ENCODE data around the gene ELF4. TPM values are rescaled to one million over a fixed set of nuclear protein-coding genes. Genes with fewer than 3 reads are reported as not detected.

The ELF4 gene
- total RNA-seq, 4 donors from 2014 or later = 17.3 to 26.3 (median 21.6) TPM

DNA sequence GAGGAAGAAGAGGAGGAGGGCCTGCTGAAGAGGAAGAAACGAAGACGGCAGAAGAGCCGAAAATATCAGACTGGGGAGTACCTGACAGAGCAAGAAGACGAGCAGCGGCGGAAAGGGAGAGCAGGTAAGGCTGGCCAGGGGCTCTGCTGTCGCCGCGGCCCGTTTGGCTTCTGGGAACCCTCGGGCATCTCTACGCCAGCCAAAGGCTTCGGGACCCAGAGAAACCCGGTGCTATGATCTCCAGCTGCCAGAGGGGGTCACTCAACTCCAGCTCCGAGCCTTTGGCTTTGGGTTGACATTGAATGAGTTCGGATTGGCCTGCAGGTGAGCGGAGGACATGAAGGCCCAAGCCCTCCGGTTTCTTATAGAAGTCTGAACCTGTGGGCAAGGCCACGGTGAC is 85.0 kb downstream of the ELF4 start:
- DNase-seq (ENCODE audit: low spot score in 2 of 2) = no peak
- Histone ChIP-seq H3K4me3 (no peak overlapping the region), H3K27me3 (no peaks in the 10 kb centered on the region), H3K4me1 (peaks cover 8% of the 10 kb centered on the region), H3K36me3 (peaks cover 42% of the 10 kb centered on the region), H3K27ac (no peak overlapping the region), H3K9me3 (no peaks in the 10 kb centered on the region)
- TF ChIP-seq EP300 (IDR thresholded peaks at IDR 0.05) (no peak), POLR2A (IDR thresholded peaks at IDR 0.05) (no peak), POLR2AphosphoS5 (IDR thresholded peaks at IDR 0.05) (no peak)
- TF ChIP-seq, protein P1, sequence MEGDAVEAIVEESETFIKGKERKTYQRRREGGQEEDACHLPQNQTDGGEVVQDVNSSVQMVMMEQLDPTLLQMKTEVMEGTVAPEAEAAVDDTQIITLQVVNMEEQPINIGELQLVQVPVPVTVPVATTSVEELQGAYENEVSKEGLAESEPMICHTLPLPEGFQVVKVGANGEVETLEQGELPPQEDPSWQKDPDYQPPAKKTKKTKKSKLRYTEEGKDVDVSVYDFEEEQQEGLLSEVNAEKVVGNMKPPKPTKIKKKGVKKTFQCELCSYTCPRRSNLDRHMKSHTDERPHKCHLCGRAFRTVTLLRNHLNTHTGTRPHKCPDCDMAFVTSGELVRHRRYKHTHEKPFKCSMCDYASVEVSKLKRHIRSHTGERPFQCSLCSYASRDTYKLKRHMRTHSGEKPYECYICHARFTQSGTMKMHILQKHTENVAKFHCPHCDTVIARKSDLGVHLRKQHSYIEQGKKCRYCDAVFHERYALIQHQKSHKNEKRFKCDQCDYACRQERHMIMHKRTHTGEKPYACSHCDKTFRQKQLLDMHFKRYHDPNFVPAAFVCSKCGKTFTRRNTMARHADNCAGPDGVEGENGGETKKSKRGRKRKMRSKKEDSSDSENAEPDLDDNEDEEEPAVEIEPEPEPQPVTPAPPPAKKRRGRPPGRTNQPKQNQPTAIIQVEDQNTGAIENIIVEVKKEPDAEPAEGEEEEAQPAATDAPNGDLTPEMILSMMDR (IDR thresholded peaks at IDR 0.05) = no peak
- WGBS = 84% methylated on average over 15 of the region's 19 CpGs

DNA sequence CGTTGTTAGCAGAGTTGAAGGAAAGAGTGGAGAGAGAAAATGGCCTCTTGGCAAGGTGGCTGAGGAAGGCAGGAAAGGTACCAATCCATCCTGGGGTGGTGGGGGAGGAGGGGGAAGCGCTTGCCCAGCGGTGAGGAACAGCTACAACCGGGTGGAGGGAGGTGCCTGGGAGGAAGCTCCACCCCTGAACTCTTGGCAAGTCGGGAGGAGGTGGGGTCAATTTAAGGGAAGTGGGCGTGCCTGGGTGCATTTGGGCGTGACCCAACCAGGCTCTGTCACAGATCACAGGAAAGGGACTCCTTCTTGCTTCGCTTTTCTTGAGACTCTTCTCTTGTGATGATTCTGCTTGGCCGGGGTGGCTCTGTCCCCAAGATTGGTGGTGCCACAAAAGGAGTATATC is 86.2 kb downstream of the ELF4 start:
- H3K9me3 ChIP-seq = no peaks in the 10 kb centered on the region
- no peak overlapping the region for H3K4me3 ChIP-seq
- peaks cover 8% of the 10 kb centered on the region for H3K4me1 ChIP-seq
- TF ChIP-seq POLR2A (IDR thresholded peaks at IDR 0.05) = no peak
- no peak for TF ChIP-seq POLR2AphosphoS5 (IDR thresholded peaks at IDR 0.05)
- no peak for TF ChIP-seq EP300 (IDR thresholded peaks at IDR 0.05)
- TF ChIP-seq, protein P1 (IDR thresholded peaks at IDR 0.05) = no peak
- H3K27ac ChIP-seq = no peak overlapping the region
- no peaks in the 10 kb centered on the region for H3K27me3 ChIP-seq
- 30% methylated on average over 9 of the region's 9 CpGs for WGBS
- H3K36me3 ChIP-seq = peaks cover 35% of the 10 kb centered on the region
- peak; percentile 84 to 86 for DNase-seq (ENCODE audit: low spot score in 2 of 2)

DNA sequence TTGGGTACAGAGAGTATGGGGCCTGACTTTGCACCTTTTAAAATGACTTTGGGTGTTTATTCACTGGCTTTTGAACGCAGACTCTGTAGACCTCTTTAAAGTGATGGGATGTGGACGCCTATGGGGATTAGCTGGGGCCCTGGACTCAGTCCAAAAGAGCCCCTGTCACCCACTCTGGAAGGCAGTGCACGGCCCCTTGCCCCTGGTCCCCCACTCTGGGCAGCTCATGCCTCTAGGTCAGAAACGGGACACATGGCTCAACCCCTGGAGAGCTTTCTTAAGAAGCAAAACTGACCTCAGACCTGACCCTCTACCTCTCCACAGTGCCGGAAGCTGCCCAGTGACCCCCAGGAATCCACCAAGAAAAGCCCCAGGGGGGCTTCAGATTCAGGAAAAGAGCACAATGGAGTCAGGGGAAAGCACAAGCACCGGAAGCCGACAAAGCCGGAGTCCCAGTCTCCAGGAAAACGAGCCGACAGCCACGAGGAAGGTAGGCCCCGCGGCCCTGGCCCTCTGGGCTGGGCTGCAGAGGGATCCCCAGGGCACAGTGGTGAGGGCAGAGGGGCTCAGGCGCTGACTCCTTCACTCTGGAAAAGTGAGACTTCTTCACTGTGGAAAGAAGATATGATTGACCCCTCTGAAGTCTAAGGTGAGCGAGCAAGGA is 89.5 kb downstream of the ELF4 start:
- H3K4me1 ChIP-seq = peaks cover 8% of the 10 kb centered on the region
- DNase-seq (ENCODE audit: low spot score in 2 of 2) = no peak
- H3K36me3 ChIP-seq = peaks cover 37% of the 10 kb centered on the region
- 81% methylated on average over 15 of the region's 15 CpGs for WGBS
- no peaks in the 10 kb centered on the region for H3K9me3 ChIP-seq
- no peaks in the 10 kb centered on the region for H3K27me3 ChIP-seq
- H3K4me3 ChIP-seq = no peak overlapping the region
- TF ChIP-seq POLR2AphosphoS5 (IDR thresholded peaks at IDR 0.05) = no peak
- TF ChIP-seq EP300 (IDR thresholded peaks at IDR 0.05) = no peak
- no peak for TF ChIP-seq POLR2A (IDR thresholded peaks at IDR 0.05)
- TF ChIP-seq, protein P1 (IDR thresholded peaks at IDR 0.05) = no peak
- no peak overlapping the region for H3K27ac ChIP-seq

DNA sequence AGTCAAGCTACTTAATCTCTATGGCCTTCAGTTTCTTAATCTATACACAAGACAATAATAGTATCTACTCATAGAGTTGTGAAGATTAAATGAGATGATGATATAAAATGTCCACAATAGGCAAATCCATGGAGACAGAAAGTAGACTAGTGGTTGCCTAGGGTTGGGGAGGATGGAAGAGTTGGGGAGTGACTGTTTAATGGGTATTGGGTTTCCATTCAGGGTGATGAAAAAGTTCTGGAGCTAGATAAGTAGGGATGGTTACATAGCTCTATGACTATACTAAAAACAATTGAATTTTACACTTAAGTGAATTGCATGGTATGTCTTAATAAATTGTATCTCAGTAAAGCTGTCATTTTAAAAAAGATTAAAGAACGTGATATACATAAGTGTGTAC is 92.2 kb downstream of the ELF4 start:
- TF ChIP-seq POLR2A (IDR thresholded peaks at IDR 0.05) = no peak
- no peak for TF ChIP-seq POLR2AphosphoS5 (IDR thresholded peaks at IDR 0.05)
- TF ChIP-seq EP300 (IDR thresholded peaks at IDR 0.05) = no peak
- WGBS = 71% methylated on average over 1 of the region's 1 CpG
- Histone ChIP-seq H3K9me3 (no peaks in the 10 kb centered on the region), H3K4me3 (no peak overlapping the region), H3K36me3 (peaks cover 48% of the 10 kb centered on the region), H3K27ac (no peak overlapping the region), H3K27me3 (no peaks in the 10 kb centered on the region), H3K4me1 (no peaks in the 10 kb centered on the region)
- no peak for DNase-seq (ENCODE audit: low spot score in 2 of 2)

DNA sequence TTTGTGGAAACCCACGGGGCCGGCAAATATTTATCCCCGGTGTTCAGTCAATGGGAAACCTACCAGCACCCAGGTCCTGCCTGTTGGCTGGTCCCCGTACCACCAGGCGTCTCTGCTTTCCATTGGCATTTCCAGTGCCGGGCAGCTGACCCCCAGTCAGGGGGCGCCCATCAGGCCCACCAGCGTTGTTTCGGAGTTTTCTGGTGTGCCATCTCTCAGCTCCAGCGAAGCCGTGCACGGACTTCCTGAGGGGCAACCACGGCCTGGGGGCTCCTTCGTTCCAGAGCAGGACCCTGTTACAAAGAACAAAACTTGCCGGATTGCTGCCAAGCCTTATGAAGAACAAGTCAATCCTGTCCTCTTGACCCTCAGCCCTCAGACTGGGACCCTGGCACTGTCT is 95.1 kb downstream of the ELF4 start:
- 86% methylated on average over 12 of the region's 15 CpGs for WGBS
- Histone ChIP-seq H3K27ac (no peak overlapping the region), H3K9me3 (no peaks in the 10 kb centered on the region), H3K36me3 (peaks cover 39% of the 10 kb centered on the region), H3K4me3 (no peak overlapping the region), H3K27me3 (no peaks in the 10 kb centered on the region), H3K4me1 (no peaks in the 10 kb centered on the region)
- no peak for DNase-seq (ENCODE audit: low spot score in 2 of 2)
- TF ChIP-seq POLR2A (IDR thresholded peaks at IDR 0.05) (no peak), EP300 (IDR thresholded peaks at IDR 0.05) (no peak)

Other genes starting within 250 kb of the ELF4 start
- gene UTP14A, start 204.3 kb downstream of the ELF4 start, total RNA-seq = 10 to 100 TPM; 11.3 to 14.9 (median 12.2) TPM
- gene BCORL1, start 127.9 kb downstream of the ELF4 start, total RNA-seq = 10 to 100 TPM in 1 of 4 donors, 1 to 10 TPM in 3; 5.9 to 11.0 (median 7.9) TPM
- gene AIFM1, start 55.3 kb upstream of the ELF4 start, total RNA-seq = 10 to 100 TPM in 1 of 4 donors, 1 to 10 TPM in 3; 7.6 to 11.9 (median 9.3) TPM
- not detected for gene RAB33A, start 61.5 kb upstream of the ELF4 start, total RNA-seq
- gene ZNF280C, start 158.4 kb upstream of the ELF4 start, total RNA-seq = 1 to 10 TPM; 4.5 to 7.2 (median 6.1) TPM
- 10 to 100 TPM; 11.1 to 45.8 (median 15.7) TPM for gene SLC25A14, start 229.4 kb upstream of the ELF4 start, total RNA-seq

Data from suprapubic skin (tissue), 4 donors.